HG03039 (cell line): Measurements from ENCODE around the gene GLYAT.
"Not testable (repeated sequence)": the region's sequence is repeated elsewhere in the genome, so short reads cannot be mapped to it uniquely, and the experiment has no call there.

Experiments
- ATAC-seq: cut with Tn5 transposase; IDR thresholded peaks from one replicate; pipeline ENCODE4 v1.9.1; 2021; ENCODE audit warnings: mild to moderate bottlenecking, moderate library complexity; ENCODE audit not compliant: unreplicated experiment

The GLYAT gene

DNA sequence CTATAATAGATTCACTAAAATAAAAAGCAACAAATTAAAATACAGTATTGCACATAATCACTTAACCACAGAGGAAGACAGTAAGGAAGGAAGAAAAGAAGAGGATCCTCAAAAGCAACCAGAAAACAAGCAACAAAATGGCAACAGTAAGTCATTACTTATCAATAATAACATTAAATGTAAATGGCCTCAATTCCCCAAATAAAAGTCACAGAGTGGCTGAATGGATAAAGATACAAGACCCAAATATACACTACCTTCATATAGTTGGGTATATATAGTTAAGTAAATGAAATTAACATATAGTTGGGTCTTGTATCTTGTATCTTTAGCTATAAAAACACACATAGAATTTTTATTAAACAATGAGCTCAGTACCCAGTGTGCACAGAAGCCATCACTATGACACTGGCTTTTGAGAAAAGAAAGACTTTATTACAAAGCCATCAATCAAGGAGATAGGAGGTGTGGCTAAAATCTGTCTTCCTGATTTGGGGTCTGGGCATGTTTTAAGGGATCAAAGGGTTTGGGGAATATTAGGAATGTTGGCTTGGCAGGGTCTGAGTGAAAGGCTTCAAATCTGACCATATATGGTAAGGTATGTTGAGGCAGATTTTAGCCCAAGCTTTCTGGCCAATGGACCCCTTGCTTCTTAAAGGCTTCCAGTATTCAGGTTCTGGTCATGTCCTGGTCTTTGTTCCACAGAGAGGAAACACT, 13.4 kb upstream of the GLYAT start:
- no peak for ATAC-seq

DNA sequence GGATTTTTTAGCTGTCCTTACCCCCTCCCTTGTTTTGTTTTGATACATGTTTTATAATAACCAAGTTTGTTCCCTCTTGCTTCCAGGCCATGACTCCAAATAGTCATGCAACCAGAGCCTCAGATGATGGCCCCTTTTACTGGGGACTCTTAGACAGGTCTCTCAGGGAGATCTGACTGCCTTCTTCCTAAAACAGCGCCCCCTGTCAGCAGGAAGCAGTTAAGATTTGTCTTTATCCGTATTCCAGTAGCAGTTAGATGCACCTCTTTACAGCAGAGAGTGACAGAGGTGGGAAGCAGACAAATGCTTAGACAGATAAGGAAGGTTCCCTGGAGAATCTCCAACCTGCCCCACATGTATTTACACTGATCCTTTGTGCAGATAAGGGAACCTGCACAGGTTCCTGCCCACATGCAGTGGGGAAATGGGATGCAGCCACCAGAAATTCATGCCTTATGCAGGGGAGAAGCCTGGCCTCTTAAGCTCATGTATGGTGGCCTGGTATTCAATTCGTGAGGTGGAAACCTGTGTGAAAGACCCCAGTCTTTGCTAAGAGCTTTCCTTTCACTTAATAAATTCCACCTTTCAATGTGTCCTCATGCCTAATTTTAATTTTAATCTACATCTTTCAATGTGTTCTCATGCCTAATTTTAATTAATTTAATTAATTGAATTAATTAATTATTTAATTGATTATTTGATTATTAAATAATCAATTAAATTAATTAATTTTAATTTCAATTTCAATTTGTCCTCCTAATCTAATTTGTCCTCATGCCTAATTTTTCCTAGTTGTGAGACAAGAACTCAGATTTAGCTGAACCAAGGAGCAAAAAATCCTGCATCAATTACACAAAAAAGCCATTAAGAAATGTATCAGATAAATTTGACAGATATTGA, 11.5 kb upstream of the GLYAT start:
- no peak for ATAC-seq

DNA sequence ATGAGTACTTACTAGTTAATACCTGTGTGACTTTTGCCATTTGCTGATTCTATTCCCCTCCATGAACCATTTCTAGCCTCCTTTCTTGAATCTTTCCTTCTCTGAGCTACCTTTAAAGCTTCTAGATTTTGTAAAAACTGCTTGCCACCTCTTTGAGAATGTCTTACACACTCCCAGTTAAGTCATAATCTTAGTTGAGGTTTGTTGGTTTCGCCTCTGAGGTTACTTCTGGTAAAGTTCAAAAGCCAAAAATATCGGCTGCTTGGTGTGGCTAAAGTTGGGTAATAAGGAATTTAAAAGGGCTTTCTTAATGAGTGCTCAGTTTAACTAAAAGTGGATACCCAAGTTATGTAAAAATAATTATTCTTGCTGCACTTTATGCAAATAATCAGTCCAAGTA, 10.4 kb upstream of the GLYAT start:
- peak; percentile 63 for ATAC-seq

DNA sequence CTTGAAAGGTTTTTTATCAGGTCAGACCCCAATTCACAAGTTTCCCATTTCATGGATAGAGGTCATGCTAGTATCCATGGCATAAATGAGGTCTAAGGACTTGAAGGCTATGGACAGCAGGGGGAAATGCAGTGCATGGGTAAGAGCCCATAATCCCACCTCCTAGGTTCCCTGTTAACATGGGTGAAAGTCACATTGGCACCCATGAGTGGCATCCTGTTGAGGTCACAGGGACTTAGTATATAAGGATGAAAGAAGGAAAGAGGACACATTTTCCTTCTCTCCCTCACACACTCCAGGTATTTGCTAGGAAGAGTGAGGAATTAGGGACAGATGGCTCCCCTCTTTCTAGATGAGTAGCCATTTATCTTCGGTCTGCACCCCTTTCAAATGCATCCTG, 9.4 kb upstream of the GLYAT start:
- ATAC-seq: no peak

DNA sequence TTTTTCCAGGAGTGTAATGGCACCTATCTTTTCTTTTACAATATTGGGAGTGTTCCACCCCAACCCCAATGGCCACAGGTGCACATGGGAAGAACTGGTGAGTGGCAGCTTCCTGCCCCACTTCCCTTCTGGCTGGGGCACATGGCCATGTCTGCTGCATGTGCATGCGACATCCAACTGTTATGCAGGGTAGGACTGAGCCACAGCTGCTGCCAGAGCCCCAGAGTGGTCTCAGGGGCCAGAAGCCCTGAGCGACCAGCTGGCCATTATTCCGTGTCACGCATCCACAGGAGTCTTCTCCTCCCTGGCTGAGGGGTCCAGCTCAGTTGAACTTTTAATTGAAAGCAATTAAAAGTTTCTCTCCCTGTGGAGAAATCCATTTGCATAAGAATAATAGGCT, 8.7 kb upstream of the GLYAT start:
- no peak for ATAC-seq

DNA sequence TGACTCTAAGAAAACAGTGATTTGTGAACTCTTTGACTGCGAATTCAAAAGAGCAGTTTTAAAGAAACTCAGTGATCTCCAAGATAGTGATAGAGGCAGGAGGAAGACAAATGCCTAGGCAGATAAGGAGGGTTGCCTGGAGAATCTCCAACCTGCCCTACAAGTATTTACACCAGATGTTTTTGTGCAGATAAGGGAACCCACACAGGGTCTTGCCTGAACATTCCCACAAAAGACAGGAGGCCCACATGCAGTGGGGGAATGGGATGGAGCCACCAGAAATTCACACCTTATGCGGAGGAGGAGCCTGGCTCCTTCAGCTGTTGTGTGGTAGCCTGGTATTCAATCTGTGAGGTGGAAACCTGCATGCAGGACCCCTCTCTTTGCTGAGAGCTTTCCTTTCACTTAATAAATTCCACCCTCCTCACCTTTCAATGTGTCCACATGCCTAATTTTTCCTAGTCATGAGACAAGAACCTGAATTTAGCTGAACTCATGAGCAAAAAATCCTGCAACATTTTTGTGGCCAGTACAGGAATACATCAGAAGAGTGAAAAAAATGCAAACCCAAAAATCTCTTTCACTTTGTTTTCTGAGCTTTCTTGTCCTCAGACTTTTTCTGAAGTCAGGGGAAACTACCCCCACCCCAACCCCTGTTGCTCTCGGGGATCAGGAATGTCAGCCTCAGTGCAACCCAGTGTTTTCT, 8.1 kb upstream of the GLYAT start:
- no peak for ATAC-seq

DNA sequence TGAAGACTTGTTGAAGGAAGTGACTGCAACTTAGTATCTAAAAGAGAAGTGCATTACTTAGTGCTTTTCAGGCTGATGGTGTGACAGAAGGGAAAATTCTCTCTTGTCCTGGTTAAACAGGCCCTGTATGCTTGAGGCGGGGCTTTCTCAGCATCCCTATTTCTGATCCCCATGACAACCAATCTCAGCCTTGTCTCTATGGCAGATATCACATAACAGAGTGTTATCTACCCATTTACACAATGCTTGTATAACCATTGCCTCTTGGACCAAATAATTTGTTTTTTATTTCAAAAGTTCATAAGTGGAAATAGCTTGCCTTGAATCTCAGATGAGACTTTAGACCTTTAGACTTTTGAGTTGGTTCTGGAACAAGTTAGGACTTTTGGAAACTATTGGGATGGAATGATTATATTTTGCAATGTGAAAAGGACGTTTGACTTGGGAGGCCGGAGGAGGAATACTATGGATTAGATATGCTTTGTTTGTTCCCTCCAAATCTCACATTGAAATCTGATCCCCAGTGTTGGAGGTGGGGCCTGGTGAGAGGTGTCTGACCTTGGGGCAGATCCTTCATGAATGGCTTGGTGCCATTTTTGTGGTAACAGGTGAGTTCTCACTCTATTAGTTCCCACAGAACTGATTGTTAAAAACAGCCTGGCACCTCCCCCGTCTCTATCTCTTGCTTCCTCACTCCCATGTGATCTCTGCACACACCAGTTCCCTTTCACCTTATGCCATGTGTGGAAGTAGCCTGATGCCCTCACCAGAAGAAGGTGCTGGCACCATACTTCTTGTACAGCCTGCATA, 3.1 kb upstream of the GLYAT start:
- ATAC-seq: no peak

DNA sequence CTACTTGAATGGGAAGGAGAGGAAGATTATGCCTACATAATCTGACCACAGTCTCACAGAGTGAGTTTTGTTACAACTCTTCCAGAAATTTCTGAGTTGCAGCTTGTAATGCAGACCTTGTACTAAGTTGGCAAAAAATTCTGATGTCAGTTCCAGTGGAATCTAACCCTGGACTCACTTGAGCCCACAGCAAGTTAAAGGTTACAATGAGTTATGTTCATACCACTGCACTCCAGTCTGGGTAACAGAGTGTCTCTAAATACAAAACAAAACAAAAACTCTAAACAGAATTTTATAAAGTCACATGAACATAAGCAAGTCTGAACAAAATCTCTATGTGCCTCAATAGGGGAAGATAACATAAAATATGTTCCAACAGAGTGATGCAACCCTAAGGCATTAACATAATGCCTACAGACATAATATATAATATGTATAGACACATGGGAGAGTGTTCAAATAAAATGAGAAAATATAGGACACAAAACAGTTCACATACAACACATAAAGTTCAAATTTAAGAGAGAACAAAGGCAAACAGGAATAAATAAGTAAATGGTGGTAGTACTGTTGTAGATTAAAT, 1.1 kb downstream of the GLYAT start:
- ATAC-seq: no peak

DNA sequence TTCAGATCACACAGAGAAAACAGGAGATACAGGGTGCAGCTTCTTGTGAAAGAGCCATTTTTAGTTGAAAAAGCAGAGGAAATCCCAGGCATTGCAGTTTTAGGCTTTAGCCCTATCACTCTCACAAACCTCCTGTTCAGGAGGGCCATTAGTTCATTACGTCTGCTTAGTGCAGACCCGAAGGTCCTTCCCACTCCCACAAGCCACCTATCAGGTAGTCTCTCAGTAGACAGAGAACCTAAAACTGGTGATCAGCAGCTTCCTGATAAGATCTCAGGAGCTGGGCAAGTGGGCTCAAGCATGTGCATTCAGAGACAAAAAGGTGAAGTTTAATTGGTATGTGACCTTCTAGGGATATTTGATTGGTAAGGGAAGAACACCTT, 4.3 kb downstream of the GLYAT start:
- no peak for ATAC-seq

DNA sequence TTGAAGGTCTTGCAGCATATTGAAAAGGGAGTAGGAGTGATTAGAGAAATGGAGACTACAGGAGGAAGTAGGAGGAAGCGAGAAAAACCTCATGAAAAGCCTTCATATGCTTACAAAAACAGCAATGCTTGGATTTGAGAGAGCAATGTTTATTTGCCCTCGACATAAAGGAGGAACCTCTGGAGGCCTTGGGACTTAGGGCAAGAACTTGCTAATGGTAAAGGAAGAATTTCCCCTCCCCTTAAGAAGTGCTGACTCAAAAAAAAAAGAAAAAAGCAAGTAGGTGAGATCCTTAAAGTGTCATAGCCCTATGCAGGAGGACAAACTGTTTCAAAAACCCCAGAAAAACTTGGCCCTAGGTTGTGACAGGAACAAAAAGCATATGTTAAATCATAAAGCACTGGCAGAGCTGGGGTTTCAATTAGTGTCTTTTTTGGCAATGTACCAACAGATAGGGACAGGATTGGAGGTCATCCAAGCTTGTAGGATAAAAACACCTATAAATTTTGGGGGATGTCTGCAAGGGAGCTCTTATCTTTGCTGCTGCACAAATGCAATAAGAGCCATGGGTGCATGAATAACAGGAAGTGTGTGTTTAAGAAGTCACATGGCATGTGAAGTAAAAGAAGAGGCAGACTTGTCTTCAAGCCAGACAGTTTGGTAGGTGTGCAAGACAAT, 4.9 kb downstream of the GLYAT start:
- no peak for ATAC-seq

DNA sequence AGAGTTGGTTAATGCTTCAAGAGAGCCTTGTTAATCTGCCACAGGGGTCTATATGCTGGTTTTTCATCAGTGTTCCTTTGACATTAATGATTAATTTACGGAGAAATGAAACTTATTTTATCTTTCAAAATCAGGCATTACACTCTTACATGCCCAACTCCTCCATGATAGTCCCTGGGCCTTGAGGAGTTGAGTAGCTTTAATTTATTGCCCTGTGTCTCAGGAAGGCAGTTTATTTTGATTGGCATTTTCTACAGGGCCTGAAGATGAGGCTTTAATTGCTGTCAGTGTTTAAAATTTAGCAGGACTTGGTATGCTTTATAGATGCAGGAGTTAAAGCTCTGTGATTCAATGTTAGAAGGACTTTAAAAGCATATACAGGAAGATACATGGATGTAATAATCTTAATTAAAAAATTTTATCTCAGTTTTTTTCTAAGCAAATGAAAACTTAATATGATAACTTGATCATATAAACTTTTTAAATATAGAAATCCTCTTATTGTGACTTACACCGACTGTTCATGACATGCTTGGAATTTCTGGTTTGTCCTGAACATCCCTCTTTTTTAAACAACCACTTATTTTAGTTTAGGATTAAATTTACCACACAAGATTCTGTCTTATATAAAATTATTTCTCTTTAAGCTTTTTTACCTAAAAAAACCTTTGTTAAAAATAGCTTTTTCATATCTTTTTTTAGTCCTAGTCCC, 12.2 kb downstream of the GLYAT start:
- no peak for ATAC-seq

DNA sequence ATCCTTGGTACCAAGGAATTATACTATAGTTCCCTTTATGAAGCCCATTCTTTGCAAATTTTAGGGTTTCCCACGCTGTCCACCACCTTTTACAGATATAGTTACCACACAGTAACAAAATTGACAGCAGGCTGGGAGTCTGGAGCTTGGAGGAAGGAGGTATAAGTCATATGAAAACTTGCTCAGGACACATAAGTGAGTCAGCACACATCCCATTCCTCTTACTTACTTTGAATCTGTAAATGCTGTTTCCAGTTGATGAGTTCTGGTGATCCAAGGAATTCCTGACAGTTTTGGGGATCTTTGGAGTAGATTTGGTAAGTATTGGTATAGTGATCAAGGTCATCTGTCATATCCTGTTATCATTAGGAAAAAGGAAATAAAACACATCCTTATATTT, 19.2 kb downstream of the GLYAT start:
- ATAC-seq: no peak

DNA sequence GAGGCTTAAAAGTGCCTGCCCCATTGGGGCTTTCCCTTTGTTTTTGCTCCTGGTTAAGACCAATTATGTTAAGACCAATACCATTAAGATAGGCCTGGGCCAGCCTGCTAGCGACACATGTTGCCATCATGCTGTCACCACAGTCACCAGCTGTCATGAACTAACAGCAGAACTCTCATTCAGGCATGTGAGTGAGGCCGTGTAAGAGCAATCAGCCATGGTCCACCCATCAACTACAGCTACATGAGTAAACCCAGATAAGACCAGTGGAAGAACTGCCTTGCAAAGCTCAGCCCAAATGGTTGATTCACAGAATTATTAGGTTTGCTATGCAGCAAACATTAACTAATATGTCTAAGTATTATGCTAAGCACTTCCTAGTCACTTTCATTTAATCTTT, 19.9 kb downstream of the GLYAT start:
- no peak for ATAC-seq

DNA sequence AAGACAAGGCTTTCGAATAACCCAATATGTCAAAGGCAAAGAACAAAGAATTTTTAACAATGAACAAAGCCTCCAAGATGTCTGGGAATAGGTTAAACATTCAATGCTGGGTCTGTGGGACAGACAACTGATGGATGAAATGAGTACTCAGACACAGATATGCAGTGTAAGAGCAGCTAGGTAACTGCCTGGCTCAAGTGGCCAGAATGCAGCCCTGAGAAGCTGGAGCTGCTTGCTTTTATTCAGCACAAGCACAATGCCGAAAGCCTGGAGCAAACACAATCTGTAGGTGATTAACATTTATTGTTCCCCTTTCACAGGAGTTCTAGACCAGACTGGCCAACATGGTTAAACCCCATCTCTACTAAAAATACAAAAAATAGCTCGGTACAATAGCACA, 24.0 kb downstream of the GLYAT start:
- ATAC-seq: no peak

DNA sequence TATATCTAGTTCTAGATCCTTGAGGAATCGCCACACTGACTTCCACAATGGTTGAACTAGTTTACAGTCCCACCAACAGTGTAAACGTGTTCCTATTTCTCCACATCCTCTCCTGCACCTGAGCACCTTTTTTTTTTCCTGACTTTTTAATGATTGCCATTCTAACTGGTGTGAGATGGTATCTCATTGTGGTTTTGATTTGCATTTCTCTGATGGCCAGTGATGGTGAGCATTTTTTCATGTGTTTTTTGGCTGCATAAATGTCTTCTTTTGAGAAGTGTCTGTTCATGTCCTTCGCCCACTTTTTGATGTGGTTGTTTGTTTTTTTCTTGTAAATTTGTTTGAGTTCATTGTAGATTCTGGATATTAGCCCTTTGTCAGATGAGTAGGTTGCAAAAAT, 34.9 kb downstream of the GLYAT start:
- ATAC-seq: not testable (repeated sequence)

DNA sequence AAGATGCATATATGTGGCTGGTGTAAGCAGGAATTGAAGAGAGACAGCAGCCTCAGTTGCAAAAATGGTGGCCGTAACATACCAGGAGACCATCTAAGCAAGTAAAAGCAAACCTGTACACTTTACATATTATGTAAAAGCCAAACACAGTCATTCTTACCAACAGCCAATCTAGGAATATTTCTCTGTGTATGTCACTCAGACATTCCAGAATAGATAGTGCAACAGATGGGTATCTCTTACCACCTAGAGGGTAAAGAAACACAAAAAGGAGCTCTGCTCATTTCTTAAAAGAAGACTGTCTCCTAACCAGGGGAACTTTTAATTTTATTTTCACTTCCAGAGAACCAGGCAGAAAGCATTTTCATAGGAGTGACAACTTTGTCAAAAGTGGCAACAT, 38.7 kb downstream of the GLYAT start:
- no peak for ATAC-seq

DNA sequence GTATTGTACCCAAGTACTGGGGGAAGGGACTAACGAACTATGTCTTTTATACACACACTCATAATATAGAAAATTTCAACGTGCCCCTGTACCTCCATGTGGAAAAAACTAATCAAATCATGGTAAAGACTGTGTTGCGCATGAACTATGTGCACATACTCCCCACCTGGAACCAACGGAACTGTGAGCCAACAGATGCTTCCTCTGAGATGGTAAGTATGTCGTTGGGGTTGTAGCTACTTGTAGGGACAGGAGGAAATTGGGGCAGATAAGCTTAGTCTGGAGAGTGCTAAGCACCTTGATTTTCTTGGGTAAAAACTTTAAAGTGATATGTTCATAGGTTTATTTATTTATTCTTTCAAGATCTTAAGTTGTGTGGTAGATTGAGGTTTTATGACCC, 40.1 kb downstream of the GLYAT start:
- ATAC-seq: no peak

DNA sequence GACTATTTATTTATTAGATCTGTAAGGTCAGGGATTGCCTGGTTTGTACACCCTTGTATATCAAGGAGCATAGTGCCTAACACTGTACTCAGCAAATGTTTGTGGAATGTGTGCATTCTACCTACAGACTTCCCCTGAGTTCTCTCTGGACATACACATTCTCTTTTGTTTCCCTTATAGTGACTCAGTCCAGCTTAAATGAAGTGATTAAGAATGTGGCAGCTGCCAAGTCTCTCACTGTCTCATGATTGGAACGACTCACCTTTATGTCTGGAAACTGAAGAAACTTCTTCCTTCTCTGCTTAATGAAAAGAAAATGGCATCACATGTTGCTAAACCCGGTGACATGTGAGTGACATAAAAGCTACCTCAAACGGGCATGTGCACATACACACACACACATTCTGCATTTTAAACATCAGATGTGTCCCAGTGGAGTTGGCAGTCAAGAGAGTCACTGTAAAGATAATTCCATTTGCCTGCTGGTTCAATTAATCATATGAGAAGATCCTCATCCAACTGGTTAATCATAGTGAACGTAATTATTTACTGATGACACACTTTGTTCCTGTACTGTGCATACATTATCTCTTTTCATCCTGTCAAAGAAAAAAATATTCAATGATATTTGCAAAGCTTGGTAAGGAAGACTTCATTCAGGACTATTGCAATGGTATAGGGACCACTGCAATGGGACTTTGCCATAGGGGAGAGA, 42.8 kb downstream of the GLYAT start:
- ATAC-seq: no peak
